ENCODE data around the gene NLRP1.

NLRP1 gene

GRCh38 chr17:5598457-5598856 is 14.1 kb upstream of the NLRP1 start:
- Histone ChIP-seq H3K18ac (ENCODE audit: low read length) (no peak overlapping the region), H3K4me2 (ENCODE audit: insufficient read depth, low read length, poor library complexity, severe bottlenecking) (no peak overlapping the region), H2BK15ac (ENCODE audit: low read length) (no peak overlapping the region), H2BK120ac (ENCODE audit: low read depth, low read length) (no peak overlapping the region), H3K9me3 (replicated peaks in 1 of 2; ENCODE audit: control insufficient read depth in 2 of 2, insufficient read depth in 1 of 2, low read depth in 1 of 2, low read length in 2 of 2) (no peaks in the 10 kb centered on the region), H3K27ac (replicated peaks; ENCODE audit: low read length) (no peak overlapping the region), H4K8ac (ENCODE audit: low read depth, low read length) (no peak overlapping the region), H3K23ac (ENCODE audit: low read depth, low read length, poor library complexity) (no peak overlapping the region), H3K27me3 (ENCODE audit: control insufficient read depth in 3 of 3, insufficient read depth in 3 of 3, low read depth in 1 of 3, low read length in 3 of 3) (peaks cover 0 to 12% (median 0%) of the 10 kb centered on the region in 3 experiments), H3K4me1 (ENCODE audit: control insufficient read depth in 2 of 2, insufficient read depth in 1 of 2, low read depth in 1 of 2, low read length in 2 of 2) (peaks cover 0 to 6% of the 10 kb centered on the region in 2 donors), H3K4me3 (ENCODE audit: low read length in 2 of 2) (no peak overlapping the region), H2AK5ac (ENCODE audit: low read depth, low read length) (no peak overlapping the region), H3K79me1 (ENCODE audit: low read depth, low read length) (no peaks in the 10 kb centered on the region), H3K14ac (ENCODE audit: low read length) (no peak overlapping the region), H2AFZ (ENCODE audit: low read length) (no peak overlapping the region), H3K9ac (ENCODE audit: low read depth, low read length, poor library complexity) (no peak overlapping the region), H2BK5ac (ENCODE audit: low read length) (no peak overlapping the region), H2BK12ac (ENCODE audit: low read length) (no peak overlapping the region), H3K36me3 (replicated peaks in 1 of 2; ENCODE audit: control insufficient read depth in 2 of 2, insufficient read depth in 2 of 2, low read length in 2 of 2) (no peaks in the 10 kb centered on the region), H4K91ac (ENCODE audit: low read depth, low read length, poor library complexity) (no peak overlapping the region), H3K4ac (ENCODE audit: low read length) (no peak overlapping the region)
- DNase-seq (ENCODE audit: low spot score) = no peak
- WGBS, 2 donors (ENCODE audit: extremely low coverage in 2 of 2, insufficient read length in 2 of 2, insufficient replicate concordance in 1 of 2) = no CpG with 5 or more reads among the region's 6 CpGs

GRCh38 chr17:5596421-5596820 is 12.1 kb upstream of the NLRP1 start:
- DNase-seq (ENCODE audit: low spot score) = no peak
- no peak overlapping the region for H2BK120ac ChIP-seq (ENCODE audit: low read depth, low read length)
- H3K4me1 ChIP-seq (ENCODE audit: control insufficient read depth in 2 of 2, insufficient read depth in 1 of 2, low read depth in 1 of 2, low read length in 2 of 2) = peaks cover 0 to 6% of the 10 kb centered on the region in 2 donors
- no peak overlapping the region for H3K9ac ChIP-seq (ENCODE audit: low read depth, low read length, poor library complexity)
- H3K36me3 ChIP-seq (replicated peaks in 1 of 2; ENCODE audit: control insufficient read depth in 2 of 2, insufficient read depth in 2 of 2, low read length in 2 of 2) = no peaks in the 10 kb centered on the region
- no peak overlapping the region for H2AK5ac ChIP-seq (ENCODE audit: low read depth, low read length)
- H4K91ac ChIP-seq (ENCODE audit: low read depth, low read length, poor library complexity) = no peak overlapping the region
- H2BK12ac ChIP-seq (ENCODE audit: low read length) = no peak overlapping the region
- no peak overlapping the region for H3K4me2 ChIP-seq (ENCODE audit: insufficient read depth, low read length, poor library complexity, severe bottlenecking)
- no CpG with 5 or more reads among the region's 2 CpGs for WGBS, 2 donors (ENCODE audit: extremely low coverage in 2 of 2, insufficient read length in 2 of 2, insufficient replicate concordance in 1 of 2)
- no peak overlapping the region for H3K4ac ChIP-seq (ENCODE audit: low read length)
- no peak overlapping the region for H3K4me3 ChIP-seq (ENCODE audit: low read length in 2 of 2)
- no peak overlapping the region for H3K23ac ChIP-seq (ENCODE audit: low read depth, low read length, poor library complexity)
- peaks cover 0 to 12% (median 0%) of the 10 kb centered on the region in 3 experiments for H3K27me3 ChIP-seq (ENCODE audit: control insufficient read depth in 3 of 3, insufficient read depth in 3 of 3, low read depth in 1 of 3, low read length in 3 of 3)
- no peak overlapping the region for H4K8ac ChIP-seq (ENCODE audit: low read depth, low read length)
- H3K14ac ChIP-seq (ENCODE audit: low read length) = no peak overlapping the region
- H2BK15ac ChIP-seq (ENCODE audit: low read length) = no peak overlapping the region
- no peak overlapping the region for H3K27ac ChIP-seq (replicated peaks; ENCODE audit: low read length)
- H2AFZ ChIP-seq (ENCODE audit: low read length) = no peak overlapping the region
- no peaks in the 10 kb centered on the region for H3K79me1 ChIP-seq (ENCODE audit: low read depth, low read length)
- no peaks in the 10 kb centered on the region for H3K9me3 ChIP-seq (replicated peaks in 1 of 2; ENCODE audit: control insufficient read depth in 2 of 2, insufficient read depth in 1 of 2, low read depth in 1 of 2, low read length in 2 of 2)
- H2BK5ac ChIP-seq (ENCODE audit: low read length) = no peak overlapping the region
- no peak overlapping the region for H3K18ac ChIP-seq (ENCODE audit: low read length)

- H2AK5ac ChIP-seq (ENCODE audit: low read depth, low read length) = no peak overlapping the region
- H4K8ac ChIP-seq (ENCODE audit: low read depth, low read length) = no peak overlapping the region
- no CpG with 5 or more reads among the region's 7 CpGs for WGBS, 2 donors (ENCODE audit: extremely low coverage in 2 of 2, insufficient read length in 2 of 2, insufficient replicate concordance in 1 of 2)
Measured at GRCh38 chr17:5595831-5596230, 11.5 kb upstream of the NLRP1 start.

DNA sequence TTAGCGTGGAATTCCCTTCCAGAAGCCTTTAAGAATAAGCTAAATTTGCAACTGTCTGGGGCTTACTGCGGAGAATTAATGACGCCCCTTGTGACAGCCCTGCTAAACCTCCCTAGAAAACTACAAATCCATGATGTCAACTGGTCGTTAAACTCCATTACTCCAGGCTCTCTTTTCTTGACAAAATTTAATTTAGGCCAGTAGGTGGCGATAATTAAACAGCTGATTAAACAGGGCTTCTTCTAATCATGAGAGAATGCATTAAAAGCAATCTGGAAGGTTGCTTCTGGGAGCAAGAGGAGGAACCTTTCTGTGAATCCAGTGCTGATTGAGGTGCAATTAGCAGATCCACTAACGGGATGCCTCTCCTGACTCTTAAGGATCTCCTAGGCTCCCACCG is 8.1 kb upstream of the NLRP1 start:
- H4K8ac ChIP-seq (ENCODE audit: low read depth, low read length) = no peak overlapping the region
- peaks cover 0 to 12% (median 0%) of the 10 kb centered on the region in 3 experiments for H3K27me3 ChIP-seq (ENCODE audit: control insufficient read depth in 3 of 3, insufficient read depth in 3 of 3, low read depth in 1 of 3, low read length in 3 of 3)
- no CpG with 5 or more reads among the region's 7 CpGs for WGBS, 2 donors (ENCODE audit: extremely low coverage in 2 of 2, insufficient read length in 2 of 2, insufficient replicate concordance in 1 of 2)
- no peaks in the 10 kb centered on the region for H3K79me1 ChIP-seq (ENCODE audit: low read depth, low read length)
- no peak overlapping the region for H2BK5ac ChIP-seq (ENCODE audit: low read length)
- no peak overlapping the region for H2AK5ac ChIP-seq (ENCODE audit: low read depth, low read length)
- H3K36me3 ChIP-seq (replicated peaks in 1 of 2; ENCODE audit: control insufficient read depth in 2 of 2, insufficient read depth in 2 of 2, low read length in 2 of 2) = no peaks in the 10 kb centered on the region
- H2BK12ac ChIP-seq (ENCODE audit: low read length) = no peak overlapping the region
- H2BK120ac ChIP-seq (ENCODE audit: low read depth, low read length) = no peak overlapping the region
- no peaks in the 10 kb centered on the region for H3K9me3 ChIP-seq (replicated peaks in 1 of 2; ENCODE audit: control insufficient read depth in 2 of 2, insufficient read depth in 1 of 2, low read depth in 1 of 2, low read length in 2 of 2)
- no peak overlapping the region for H3K4ac ChIP-seq (ENCODE audit: low read length)
- H3K18ac ChIP-seq (ENCODE audit: low read length) = no peak overlapping the region
- no peak overlapping the region for H3K9ac ChIP-seq (ENCODE audit: low read depth, low read length, poor library complexity)
- no peak overlapping the region for H3K14ac ChIP-seq (ENCODE audit: low read length)
- H4K91ac ChIP-seq (ENCODE audit: low read depth, low read length, poor library complexity) = no peak overlapping the region
- H2AFZ ChIP-seq (ENCODE audit: low read length) = no peak overlapping the region
- H3K4me3 ChIP-seq (ENCODE audit: low read length in 2 of 2) = no peak overlapping the region
- no peak overlapping the region for H2BK15ac ChIP-seq (ENCODE audit: low read length)
- peak; percentile 50 for DNase-seq (ENCODE audit: low spot score)
- H3K27ac ChIP-seq (replicated peaks; ENCODE audit: low read length) = no peak overlapping the region
- no peak overlapping the region for H3K4me2 ChIP-seq (ENCODE audit: insufficient read depth, low read length, poor library complexity, severe bottlenecking)
- no peaks in the 10 kb centered on the region for H3K4me1 ChIP-seq (ENCODE audit: control insufficient read depth in 2 of 2, insufficient read depth in 1 of 2, low read depth in 1 of 2, low read length in 2 of 2)
- no peak overlapping the region for H3K23ac ChIP-seq (ENCODE audit: low read depth, low read length, poor library complexity)

More at GRCh38 chr17:5595831-5596230, 11.5 kb upstream of the NLRP1 start:
- Histone ChIP-seq H3K4ac (ENCODE audit: low read length) (no peak overlapping the region), H2BK120ac (ENCODE audit: low read depth, low read length) (no peak overlapping the region), H2AFZ (ENCODE audit: low read length) (no peak overlapping the region), H3K9ac (ENCODE audit: low read depth, low read length, poor library complexity) (no peak overlapping the region), H3K4me1 (ENCODE audit: control insufficient read depth in 2 of 2, insufficient read depth in 1 of 2, low read depth in 1 of 2, low read length in 2 of 2) (peaks cover 0 to 6% of the 10 kb centered on the region in 2 donors), H3K4me2 (ENCODE audit: insufficient read depth, low read length, poor library complexity, severe bottlenecking) (no peak overlapping the region), H3K9me3 (replicated peaks in 1 of 2; ENCODE audit: control insufficient read depth in 2 of 2, insufficient read depth in 1 of 2, low read depth in 1 of 2, low read length in 2 of 2) (no peaks in the 10 kb centered on the region), H3K27me3 (ENCODE audit: control insufficient read depth in 3 of 3, insufficient read depth in 3 of 3, low read depth in 1 of 3, low read length in 3 of 3) (peaks cover 0 to 12% (median 0%) of the 10 kb centered on the region in 3 experiments), H3K79me1 (ENCODE audit: low read depth, low read length) (no peaks in the 10 kb centered on the region), H3K18ac (ENCODE audit: low read length) (no peak overlapping the region), H3K27ac (replicated peaks; ENCODE audit: low read length) (no peak overlapping the region), H3K14ac (ENCODE audit: low read length) (no peak overlapping the region), H3K23ac (ENCODE audit: low read depth, low read length, poor library complexity) (no peak overlapping the region), H3K4me3 (ENCODE audit: low read length in 2 of 2) (no peak overlapping the region), H3K36me3 (replicated peaks in 1 of 2; ENCODE audit: control insufficient read depth in 2 of 2, insufficient read depth in 2 of 2, low read length in 2 of 2) (no peaks in the 10 kb centered on the region), H2BK5ac (ENCODE audit: low read length) (no peak overlapping the region), H2BK15ac (ENCODE audit: low read length) (no peak overlapping the region), H2BK12ac (ENCODE audit: low read length) (no peak overlapping the region), H4K91ac (ENCODE audit: low read depth, low read length, poor library complexity) (no peak overlapping the region)
- DNase-seq (ENCODE audit: low spot score) = no peak

Measured in neuronal stem cell (in vitro differentiated cells).